HG02852 (cell line): ENCODE results near the gene NUBP2.

Source experiments
- ATAC-seq: cut with Tn5 transposase; IDR thresholded peaks from one replicate; pipeline ENCODE4 v1.9.1; 2021; ENCODE audit warnings: mild to moderate bottlenecking, moderate library complexity; ENCODE audit not compliant: unreplicated experiment

Gene NUBP2, protein sequence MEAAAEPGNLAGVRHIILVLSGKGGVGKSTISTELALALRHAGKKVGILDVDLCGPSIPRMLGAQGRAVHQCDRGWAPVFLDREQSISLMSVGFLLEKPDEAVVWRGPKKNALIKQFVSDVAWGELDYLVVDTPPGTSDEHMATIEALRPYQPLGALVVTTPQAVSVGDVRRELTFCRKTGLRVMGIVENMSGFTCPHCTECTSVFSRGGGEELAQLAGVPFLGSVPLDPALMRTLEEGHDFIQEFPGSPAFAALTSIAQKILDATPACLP

DNA sequence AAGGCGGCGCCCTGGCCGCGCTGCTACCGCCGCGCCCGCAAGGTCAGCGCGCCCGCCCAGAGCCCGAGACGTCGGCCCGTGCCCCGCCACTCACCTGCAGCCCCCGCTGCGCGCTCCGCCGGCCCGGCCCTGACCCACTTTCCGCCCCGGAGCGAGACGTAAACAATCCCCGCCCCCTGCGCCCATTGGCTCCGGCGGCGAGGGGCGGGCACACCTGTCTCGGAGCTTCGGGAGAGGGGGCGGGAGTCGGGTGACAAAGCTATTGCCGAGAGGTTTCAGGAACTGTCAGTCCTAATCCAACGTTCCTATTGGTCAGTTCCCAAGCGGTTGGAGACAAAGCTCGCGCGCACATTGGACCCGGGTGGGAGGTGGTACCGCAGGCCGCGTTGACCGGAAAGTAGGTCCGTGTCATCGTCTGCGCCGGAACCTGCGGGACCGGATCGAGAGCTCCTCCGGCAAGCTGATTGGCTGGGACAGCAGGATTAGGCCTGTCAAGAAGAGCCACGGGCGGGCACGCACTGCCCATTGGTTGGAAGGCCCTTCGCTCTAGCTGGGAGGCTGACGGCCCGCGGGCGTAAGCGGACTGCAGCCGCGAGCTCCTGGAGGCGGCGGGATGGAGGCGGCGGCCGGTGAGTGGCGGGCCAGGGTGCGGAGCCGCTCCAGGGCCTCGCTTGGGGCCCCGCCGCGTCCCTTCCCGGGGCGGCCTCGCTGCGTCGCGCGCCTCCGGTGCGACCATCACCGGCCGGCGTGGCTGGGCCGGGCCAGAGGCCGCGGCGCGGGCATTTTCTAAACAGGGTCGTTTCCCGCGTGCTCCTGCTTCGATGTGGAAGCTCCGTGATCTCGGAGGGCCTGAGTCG lies at the start of gene NUBP2, which contains the start of gene SPSB3:
Gene NUBP2 (plus strand): TSS at position 553 of the 857 bp plus-strand sequence. CDS start 61 bp downstream, at position 614.
Gene SPSB3 (minus strand): TSS at position 164 of the 857 bp plus-strand sequence. CDS start 1,088 bp downstream, outside the sequence.
- peak; percentile 86 for ATAC-seq

DNA sequence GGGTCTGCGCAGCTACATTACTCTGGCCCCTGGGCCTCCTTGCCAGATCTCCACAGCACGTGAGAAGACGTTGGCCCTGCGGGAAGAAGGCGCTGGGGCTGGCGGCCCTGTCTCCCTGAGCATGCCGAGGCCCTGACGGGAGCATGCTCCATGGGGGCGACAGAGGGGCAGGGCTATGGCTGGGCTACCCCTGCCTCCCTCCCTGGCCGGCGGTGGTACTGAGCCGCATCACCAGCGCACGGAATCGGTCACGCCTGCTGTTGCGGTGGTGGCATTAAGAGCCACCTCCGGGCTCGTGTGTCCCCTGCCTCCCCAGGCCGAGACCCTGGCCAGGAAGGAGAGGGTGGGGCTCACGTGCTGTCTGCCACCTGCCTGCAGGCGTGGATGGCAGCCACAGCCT lies 48.6 kb upstream of the NUBP2 start:
- no peak for ATAC-seq

DNA sequence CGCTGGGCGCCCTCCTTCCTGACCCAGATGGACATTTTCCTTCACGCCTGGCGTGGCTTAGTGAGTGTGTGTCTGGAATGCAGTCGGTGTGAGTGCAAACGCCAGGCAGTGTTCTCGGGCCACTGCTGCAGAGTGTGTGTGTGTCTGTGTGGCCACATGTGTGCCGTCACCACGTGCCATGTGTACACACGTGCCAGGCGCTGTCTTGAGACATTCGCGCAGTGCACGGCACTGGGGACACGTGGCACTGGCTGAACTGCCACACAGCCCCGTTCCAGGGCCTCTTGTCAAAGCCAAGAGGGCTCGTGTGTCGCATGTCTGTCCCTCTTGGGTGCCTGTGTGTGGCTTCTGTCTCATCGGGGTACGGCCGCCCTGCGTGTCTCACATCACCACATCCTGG lies 47.9 kb upstream of the NUBP2 start:
- ATAC-seq, result no peak

DNA sequence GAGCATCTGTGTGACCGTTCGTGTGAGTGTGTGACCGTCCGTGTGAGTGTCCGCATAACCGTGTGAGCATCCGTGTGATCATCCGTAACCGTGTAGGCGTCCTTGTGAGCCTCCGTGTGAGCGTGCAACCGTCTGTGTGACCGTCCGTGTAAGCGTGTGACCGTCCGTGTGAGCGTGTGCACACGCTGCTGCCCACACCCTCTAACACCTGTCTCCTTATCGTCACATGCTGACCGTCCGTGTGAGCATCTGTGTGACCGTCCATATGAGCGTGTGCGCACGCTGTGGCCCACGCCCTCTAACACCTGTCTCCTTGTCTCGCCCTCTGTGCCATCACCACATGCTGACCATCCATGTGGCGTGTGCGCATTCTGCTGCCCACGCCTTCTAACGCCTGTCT lies 42.5 kb upstream of the NUBP2 start:
- ATAC-seq, result no peak

DNA sequence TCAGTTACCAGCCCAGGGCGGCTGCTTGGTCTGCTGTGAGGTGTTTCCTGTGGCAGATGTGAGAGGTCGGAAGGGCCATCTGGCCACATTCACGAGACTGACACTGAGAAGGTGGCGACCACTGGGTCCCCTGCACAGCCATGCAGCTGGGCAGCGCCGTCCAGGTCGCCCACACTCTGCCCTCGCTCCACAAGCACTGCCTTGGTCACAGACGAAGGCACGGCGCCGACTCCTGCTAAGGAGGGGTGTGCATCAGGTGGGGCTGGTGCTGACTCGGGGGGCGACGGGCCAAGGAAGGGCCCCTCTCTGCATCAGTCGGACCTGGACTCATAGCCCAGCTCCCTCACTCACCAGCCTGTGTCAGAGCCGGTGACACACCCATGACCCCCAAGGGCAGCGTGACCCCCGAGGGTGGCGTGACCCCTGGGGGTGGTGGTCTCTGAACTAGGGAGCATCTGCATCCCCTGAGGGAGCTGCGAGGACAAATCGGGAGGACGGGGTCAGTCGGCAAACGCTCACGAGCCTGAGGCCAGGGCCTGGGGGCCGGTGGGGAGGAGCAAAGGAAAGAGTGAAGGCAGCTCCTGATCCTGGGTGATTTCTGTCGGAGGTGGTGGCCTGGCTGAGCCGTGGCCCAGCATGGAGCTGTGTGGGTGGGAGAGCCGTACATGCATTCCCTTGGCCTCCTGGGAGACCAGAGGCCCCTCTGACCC lies 41.8 kb upstream of the NUBP2 start:
- ATAC-seq, result no peak

DNA sequence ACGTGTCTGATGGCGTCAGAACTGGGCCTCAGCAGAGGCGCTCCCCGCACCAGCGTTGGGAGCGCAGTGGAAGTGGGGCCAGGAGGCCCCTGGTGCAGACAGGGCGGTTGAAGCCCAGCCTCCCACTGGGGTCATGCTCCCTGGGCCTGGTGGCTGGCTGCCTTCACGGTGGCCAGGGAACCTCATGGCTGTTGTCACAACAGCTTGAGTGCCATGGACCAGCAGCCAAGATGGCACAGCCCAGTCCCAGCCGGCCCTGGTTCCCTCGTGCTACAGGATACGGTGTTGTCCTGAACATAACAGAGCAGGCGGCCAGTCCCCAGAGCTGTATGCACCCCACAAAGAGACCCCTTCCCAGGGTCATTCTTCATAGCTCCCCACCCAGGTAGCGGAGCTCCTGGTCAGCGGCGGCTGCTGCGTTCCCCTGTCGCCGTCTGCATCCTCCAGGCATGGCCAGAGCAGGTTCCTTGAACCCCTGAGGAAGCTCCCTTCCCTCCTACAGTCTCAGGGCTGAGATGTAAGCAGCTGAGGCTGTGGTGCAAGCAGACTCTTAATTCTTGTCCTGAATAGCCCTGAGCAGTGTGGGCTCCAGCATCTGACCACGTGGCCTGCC lies 41.1 kb upstream of the NUBP2 start:
- ATAC-seq, result no peak

DNA sequence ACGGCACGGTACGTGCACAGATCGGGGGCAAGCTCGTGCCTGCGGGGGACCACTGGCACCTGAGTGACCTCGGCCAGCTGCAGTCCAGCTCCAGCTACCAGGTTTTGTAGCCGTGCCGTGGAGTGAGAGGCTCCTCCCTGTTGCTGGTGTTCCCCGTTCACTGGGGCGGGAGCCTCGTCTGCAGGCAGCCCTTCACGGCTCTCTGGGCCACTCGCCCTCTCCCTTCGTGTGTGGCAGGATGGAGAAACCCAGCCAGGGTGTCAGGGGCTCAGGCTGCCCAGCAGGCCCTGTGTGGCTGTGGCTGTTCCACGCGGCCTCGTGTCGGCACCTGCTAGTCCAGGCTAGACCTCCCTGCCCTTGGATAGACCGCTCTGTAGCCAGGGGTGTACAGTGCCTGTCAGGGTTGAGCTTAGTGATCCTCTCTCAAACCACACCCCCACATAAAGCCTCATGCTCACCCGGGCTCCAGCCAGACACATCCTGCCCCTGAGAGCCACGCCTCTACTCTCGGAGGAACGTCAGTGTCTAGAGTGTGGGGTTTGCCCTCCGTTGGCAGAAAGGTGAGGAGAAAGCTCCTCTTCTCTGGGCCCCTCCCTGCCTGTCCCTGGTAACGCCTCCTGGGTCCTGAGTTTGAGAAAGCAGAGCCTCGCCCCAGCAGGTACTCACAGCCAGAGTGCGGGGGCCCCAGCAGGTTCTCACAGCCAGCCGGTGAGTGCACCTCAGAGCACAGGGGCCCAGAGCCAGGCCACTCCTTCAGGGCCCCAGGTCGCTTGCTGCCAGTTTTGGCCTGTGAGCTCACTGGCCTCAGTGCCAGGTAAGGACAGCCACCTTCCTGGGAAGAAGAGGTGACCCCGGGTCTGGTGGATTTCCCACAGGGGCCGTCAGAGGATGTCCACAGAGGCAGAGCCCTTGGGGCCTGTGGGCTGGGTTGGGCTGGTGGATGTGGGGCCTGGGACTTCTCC lies 39.1 kb upstream of the NUBP2 start:
- ATAC-seq, result no peak

DNA sequence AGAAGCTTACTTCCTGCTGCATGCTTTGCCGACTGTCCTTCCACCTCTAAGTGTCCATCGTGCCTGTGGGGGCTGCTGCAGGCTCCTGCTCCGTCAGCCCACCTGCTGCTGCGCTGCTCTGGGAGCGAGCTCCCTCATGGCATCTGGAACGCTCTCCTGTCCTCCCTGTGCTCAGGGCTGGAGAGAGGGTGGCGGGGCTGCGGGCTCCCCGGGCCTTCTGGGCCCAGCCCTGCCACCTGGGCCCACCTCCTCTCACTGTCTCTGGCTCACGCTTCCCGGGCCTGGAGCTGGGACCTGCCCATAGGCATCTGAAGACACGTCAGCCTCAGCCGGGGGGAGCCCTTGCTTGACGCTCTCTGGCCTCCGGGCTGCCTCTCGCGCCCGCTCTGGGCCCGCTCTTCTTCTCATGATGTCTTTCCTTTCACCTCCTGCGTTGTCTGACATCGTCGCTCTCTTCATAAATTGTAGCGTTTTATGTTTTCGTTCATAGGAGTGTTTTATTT lies 38.4 kb upstream of the NUBP2 start:
- ATAC-seq, result no peak

DNA sequence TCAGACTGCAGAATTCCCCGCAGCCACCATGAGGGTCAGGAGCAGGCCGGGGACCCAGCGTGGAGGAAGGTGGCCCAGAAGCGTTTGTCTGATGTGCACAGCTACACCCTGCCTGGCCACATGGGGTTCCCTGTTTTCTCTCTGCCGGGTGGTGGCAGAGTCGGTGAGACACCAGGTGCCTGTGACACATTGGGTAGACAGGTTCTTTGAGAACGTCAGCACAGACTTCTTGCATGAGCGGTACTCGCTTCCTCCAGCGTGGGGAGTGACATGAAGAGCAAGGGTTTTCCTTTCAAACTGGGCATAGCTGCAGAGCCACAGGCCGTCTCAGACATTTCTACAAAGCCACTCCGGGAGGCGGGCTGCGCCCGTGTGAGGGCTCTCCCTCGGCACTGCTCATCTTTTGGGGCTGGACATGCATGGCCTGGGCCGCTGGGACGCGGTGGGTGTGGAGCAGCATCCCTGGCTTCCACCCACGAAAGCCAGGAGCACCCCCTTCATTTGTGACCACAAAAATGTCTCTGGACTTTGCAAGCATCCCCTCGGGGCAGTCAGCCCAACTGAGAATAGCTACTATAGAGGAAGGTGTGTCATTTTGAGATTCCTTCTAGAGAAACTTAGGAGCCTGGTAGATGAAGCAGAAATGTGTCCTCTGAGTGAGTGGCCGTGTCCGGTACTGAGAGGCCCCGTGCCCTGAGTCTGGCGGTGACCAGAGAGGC lies 37.4 kb upstream of the NUBP2 start:
- no peak for ATAC-seq

DNA sequence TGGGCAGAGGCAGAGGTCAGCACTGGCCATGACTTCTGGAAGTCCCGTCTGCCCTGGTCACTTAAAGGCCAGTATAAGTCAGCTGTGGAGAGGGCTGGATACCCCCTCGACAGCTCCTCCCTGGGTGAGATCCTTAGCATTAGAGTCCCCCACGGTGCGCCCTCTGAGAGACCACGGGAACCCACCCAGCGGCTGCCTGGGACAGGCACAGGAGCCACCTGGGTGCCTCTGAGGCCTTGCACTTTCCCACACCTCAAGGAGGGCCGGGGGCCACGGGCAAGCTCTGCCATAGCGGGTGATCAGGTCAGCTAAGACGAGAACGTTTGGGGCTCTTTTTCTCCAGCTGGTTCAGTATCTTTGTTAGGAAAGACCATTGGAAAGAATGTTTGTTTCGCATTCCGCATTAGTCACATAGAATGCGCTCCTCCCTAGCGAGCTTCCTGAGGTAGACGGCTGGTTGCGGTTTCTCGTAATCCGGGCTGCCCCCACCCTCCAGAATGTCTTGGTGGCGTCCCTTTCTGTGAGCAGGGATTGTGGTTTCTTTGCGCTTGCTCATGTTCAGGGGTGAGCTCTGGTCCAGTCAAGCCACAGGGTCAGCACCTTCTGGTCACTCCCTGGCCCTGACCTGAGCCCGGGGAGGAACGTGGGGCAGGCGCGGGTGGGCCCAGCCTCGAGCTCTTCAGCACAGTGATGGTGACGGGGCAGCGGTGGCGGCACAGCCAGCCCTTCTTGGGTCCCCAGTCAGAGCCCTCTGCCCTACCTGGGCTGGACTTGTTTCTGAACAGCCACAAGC lies 36.7 kb upstream of the NUBP2 start:
- no peak for ATAC-seq

DNA sequence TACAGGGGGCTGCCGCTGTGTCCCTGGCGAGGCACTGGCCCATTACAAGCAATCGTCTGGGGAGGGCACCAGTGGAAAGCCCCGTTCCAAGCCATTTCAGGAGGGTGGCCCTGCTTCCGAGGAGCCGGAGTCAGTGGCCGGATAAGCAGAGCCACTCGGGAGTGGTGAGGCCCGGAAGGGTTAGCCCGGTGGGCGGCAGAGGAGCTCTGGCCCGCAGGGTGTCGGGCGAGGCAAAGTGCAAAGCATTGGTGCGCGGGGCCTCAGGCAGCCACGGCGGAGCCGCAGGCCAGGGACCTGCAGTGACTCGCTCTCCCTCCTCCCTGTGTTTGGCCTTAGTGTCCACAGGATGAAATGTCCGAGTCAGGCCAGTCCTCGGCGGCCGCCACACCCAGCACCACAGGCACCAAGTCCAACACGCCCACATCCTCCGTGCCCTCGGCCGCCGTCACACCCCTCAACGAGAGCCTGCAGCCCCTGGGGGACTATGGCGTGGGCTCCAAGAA lies 36.0 kb upstream of the NUBP2 start:
- no peak for ATAC-seq

DNA sequence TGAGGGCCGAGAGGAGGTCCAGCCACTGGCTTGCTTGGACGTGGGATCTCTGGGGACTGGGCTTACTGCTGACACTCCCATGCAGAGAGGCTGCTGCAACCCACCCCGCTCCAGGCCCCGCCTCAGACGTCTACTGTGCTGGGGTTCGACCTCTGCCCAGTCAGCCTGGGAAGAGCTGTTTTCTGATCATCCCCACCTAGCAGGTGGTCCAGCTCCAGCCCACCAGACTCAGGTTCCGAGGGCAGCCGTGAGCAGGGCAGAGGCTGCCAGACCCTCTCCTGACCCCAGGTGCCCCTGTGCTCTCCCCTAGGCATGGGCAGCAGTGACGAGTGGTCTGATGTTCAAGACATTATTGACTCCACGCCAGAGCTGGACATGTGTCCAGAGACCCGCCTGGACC lies 34.8 kb upstream of the NUBP2 start:
- ATAC-seq, result no peak

DNA sequence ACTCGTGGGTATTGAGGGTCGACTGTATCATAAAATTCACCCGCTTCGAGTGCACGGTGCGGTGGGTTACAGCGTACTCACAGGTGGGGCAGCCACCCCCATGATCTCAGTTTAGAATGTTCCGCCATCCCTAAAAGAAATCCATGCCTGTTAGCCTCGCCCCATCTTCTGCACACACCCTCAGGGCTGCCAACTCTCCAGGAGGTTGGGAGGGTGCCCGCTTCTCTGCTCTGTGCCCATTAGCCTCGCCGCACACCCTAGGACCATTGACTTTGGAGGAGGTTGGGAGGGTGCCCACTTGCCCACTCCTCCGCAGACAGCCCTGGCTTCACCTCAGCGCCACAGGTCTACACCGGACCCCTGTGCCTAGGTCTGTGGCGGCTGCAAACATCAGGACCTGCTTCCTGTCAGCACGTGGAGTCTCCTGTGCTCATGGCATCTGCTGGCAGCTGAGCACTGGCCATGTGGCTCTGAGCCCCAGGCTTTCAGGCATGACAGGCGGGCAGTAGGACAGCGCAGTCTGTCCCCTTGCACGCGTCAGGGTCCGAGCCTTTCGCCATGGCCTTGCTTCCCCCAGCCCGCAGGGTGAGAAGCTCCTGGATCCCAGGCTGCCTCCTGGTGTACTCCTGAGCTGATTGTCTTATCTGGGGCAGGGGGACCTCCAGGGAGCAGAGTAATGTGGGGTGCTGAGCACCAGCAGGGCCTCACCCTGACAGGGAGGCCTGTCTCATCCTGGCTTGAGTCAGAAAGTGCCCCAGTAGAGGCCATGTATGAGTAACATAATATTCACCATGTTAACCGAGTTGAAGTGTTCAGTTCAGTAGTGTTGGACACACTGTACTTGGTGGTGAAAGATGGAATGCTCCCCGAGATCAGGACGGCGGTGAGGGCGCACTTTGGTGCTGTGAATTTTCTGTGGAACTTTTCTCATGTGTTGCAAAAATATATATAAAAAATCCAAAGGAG lies 33.3 kb upstream of the NUBP2 start:
- no peak for ATAC-seq

DNA sequence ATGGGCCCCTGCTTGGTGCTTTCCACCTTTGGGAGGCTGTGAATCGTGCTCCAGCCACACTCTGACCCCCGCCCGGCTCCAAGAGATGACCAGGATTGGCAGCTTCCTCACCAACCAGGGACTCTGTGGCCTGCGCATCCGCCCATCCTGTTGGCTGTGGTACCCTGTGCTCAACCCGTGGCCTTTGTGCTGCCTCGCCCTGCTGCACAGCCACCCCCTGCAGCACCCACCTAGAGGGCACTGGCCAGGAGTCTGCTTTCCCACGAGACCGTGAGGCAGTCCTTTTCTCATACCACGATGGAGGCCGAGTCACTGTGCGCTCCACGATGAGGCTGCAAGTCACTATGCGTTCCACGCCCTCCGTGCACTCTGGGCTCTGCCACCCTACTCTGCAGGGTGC lies 30.8 kb upstream of the NUBP2 start:
- ATAC-seq, result no peak

DNA sequence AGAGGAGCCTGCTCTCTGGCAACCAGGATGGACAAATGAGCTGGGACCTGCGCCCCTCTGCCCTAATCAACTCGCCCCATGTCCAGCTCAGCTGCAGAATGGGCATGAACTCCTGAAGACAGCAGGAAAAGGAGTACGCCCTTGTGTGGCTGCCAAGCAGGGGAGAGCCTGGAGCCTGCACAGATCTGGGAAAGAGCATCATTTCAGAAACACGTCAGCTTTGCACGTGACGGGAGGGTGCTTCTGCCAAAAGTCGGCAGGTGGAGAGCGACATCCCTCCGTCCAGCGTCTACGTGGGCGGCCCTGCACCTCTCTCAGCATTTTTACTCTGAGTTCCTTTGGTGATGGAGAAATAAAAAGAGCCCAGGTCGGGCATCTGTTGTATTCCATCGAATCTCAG lies 29.9 kb upstream of the NUBP2 start:
- no peak for ATAC-seq

DNA sequence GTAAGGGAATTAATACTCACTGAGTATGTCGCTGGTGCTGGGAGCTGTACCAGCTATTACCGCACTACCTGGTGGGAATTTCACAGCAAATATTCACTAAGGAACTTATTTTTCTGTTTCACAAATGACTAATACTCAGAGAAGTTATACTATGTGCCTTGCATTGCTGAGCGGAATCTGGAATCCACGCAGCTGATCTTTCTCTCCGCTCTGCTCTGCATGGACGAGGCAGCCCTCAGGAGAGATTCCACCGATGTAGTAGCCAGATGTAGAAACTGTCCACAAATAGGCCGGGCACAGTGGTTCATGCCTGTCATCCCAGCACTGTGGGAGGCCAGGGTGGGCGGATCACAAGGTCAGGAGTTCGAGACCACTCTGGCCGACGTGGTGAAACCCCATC lies 28.6 kb upstream of the NUBP2 start:
- ATAC-seq, result no peak
